Measurements from ENCODE around the gene CHD5. TPM values are rescaled to one million over a fixed set of nuclear protein-coding genes. Genes with fewer than 3 reads are reported as not detected.
A peak's percentile ranks its signal among the peaks of the same experiment; 100 is the strongest.

Gene CHD5
- total RNA-seq, 1 experiment from 2014 or later = 1.6 TPM

GRCh38 chr1:6128276-6129081, 51.6 kb downstream of the CHD5 start:
- Histone ChIP-seq H4K8ac (replicated peaks; ENCODE audit: insufficient read length, low read depth, low read length) (no peak overlapping the region), H2AK5ac (ENCODE audit: insufficient read length, low read length) (no peak overlapping the region), H3K4me2 (ENCODE audit: insufficient read depth, insufficient read length, low read length) (peak overlapping the region; percentile 65), H3K23ac (ENCODE audit: insufficient read length, low read depth, low read length) (no peak overlapping the region), H2BK15ac (ENCODE audit: low read depth, low read length) (no peak overlapping the region), H3K14ac (ENCODE audit: insufficient read depth, low read length) (no peak overlapping the region), H4K20me1 (ENCODE audit: control insufficient read depth, insufficient read depth, insufficient read length) (no peaks in the 10 kb centered on the region), H3T11ph (ENCODE audit: low read length) (no peak overlapping the region), H3K4ac (ENCODE audit: low read depth, low read length) (no peak overlapping the region), H3K9me3 (ENCODE audit: control insufficient read depth, low read depth, low read length) (no peaks in the 10 kb centered on the region), H3K23me2 (ENCODE audit: insufficient read length, low read depth, low read length, poor library complexity, severe bottlenecking) (no peaks in the 10 kb centered on the region), H2BK5ac (ENCODE audit: insufficient read length, low read length) (no peak overlapping the region), H2BK120ac (ENCODE audit: low read depth, low read length, poor library complexity, severe bottlenecking) (no peak overlapping the region), H4K91ac (ENCODE audit: insufficient read length, low read depth, low read length) (no peak overlapping the region), H3K9ac (ENCODE audit: extremely low read depth, insufficient read length, low read length) (no peak overlapping the region), H3K18ac (ENCODE audit: insufficient read length, low read depth, low read length) (peak overlapping the region; percentile 12), H3K27me3 (ENCODE audit: insufficient read depth, low read length) (peaks cover 2% of the 10 kb centered on the region; the same call in 1 of the 2 replicates), H3K56ac (ENCODE audit: insufficient read length, low read depth, low read length) (no peak overlapping the region), H2BK20ac (ENCODE audit: low read depth, low read length, poor library complexity, severe bottlenecking) (no peak overlapping the region), H3K4me1 (ENCODE audit: insufficient read depth, low read length) (peaks cover 3% of the 10 kb centered on the region; the same call in 1 of the 2 replicates), H3K79me1 (ENCODE audit: insufficient read depth, low read depth, low read length, poor library complexity, severe bottlenecking) (no peaks in the 10 kb centered on the region), H2BK12ac (ENCODE audit: insufficient read length, low read depth, low read length) (no peak overlapping the region), H4K5ac (ENCODE audit: insufficient read length, low read depth, low read length) (no peak overlapping the region), H2AFZ (ENCODE audit: low read length) (no peak overlapping the region), H3K27ac (ENCODE audit: insufficient read length, low read depth, low read length) (no peak overlapping the region), H3K79me2 (ENCODE audit: insufficient read depth, low read length) (no peaks in the 10 kb centered on the region)
- H3K4me1 Mint-ChIP-seq = peaks cover 3 to 11% of the 10 kb centered on the region in 2 experiments; a peak in 3 of 4 replicates
- H3K27me3 Mint-ChIP-seq (ENCODE audit: low read depth) = peaks cover 64% of the 10 kb centered on the region
- DNase-seq = no peak
- TF ChIP-seq, protein P1, sequence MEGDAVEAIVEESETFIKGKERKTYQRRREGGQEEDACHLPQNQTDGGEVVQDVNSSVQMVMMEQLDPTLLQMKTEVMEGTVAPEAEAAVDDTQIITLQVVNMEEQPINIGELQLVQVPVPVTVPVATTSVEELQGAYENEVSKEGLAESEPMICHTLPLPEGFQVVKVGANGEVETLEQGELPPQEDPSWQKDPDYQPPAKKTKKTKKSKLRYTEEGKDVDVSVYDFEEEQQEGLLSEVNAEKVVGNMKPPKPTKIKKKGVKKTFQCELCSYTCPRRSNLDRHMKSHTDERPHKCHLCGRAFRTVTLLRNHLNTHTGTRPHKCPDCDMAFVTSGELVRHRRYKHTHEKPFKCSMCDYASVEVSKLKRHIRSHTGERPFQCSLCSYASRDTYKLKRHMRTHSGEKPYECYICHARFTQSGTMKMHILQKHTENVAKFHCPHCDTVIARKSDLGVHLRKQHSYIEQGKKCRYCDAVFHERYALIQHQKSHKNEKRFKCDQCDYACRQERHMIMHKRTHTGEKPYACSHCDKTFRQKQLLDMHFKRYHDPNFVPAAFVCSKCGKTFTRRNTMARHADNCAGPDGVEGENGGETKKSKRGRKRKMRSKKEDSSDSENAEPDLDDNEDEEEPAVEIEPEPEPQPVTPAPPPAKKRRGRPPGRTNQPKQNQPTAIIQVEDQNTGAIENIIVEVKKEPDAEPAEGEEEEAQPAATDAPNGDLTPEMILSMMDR (conservative IDR thresholded peaks at IDR 0.05) = no peak
- H3K9me3 Mint-ChIP-seq = peaks cover 9% of the 10 kb centered on the region in 2 experiments
- peaks cover 0 to 5% (median 0%) of the 10 kb centered on the region in 3 experiments; a peak in 4 of 7 replicates for H3K36me3 Mint-ChIP-seq (ENCODE audit: insufficient read depth in 1 of 3, low read depth in 3 of 3)
- H3K4me3 Mint-ChIP-seq = no peak overlapping the region; a peak in 1 of 5 replicates
- no peak overlapping the region for H3K27ac Mint-ChIP-seq
- no CpG with 5 or more reads among the region's 34 CpGs for WGBS (ENCODE audit: extremely low coverage, insufficient read length, low lambda C conversion rate)
